Measurements from ENCODE around the gene DYRK1B.
A peak's percentile ranks its signal among the peaks of the same experiment; 100 is the strongest.

Gene DYRK1B

DNA sequence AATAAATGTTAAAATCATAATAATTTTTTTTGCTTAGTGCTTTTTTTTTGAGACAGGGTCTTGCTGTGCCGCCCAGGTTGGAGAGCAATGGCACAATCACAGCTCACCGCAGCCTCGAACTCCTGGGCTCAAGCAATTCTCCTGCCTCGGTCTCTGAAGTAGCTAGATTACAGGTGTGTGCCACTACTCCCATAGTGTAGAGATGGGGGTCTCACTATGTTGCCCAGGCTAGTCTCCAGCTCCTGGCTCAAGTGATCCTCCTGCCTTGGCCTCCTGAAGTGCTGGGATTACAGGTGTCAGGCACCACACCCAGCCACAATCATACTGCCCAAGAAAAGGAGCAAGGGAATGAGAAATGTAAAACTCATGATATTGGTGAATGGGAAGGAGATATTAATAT, 7.1 kb upstream of the DYRK1B start:
- DNase-seq: no peak
- Histone ChIP-seq H3K36me3 (ENCODE audit: control insufficient read depth, insufficient read depth, low read length) (peaks cover 20% of the 10 kb centered on the region), H3K27ac (ENCODE audit: low read depth, low read length) (no peak overlapping the region)

DNA sequence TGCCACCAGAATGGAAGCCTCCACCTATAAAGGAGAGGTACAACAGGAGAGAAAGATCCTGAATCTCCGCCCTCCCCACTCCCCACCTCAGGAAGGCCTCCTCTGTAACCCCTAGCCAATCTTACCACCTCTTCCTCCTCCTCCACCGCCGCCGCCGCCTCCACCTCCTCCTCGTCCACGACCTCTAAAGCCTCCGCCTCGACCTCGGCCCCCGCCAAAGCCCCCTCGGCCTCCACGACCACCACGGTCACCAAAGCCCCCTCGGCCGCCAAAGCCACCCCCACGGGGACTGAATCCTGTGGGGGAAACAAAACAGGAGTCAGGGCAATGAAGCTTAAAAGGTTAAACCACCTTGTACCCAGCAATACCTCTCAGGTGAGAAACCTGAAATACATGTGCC, 6.5 kb upstream of the DYRK1B start:
- H3K27ac ChIP-seq (ENCODE audit: low read depth, low read length): no peak overlapping the region
- no peak overlapping the region for H4K5ac ChIP-seq (ENCODE audit: low read length)
- H3K56ac ChIP-seq (ENCODE audit: low read length): no peak overlapping the region
- peaks cover 68% of the 10 kb centered on the region for H3K79me2 ChIP-seq (ENCODE audit: control insufficient read depth, insufficient read depth, low read length)
- peaks cover 9% of the 10 kb centered on the region for H3K4me1 ChIP-seq (ENCODE audit: control insufficient read depth, low read depth, low read length)
- no peak overlapping the region for H2BK120ac ChIP-seq (ENCODE audit: low read depth, low read length)
- no peak overlapping the region for H3K18ac ChIP-seq (ENCODE audit: low read length)
- WGBS (ENCODE audit: extremely low coverage, insufficient coverage, low lambda C conversion rate): no CpG with 5 or more reads among the region's 17 CpGs
- H2BK5ac ChIP-seq (ENCODE audit: low read length): no peak overlapping the region
- no peak overlapping the region for H2AK5ac ChIP-seq (ENCODE audit: low read length)
- peaks cover 20% of the 10 kb centered on the region for H3K36me3 ChIP-seq (ENCODE audit: control insufficient read depth, insufficient read depth, low read length)
- no peak for DNase-seq
- no peak overlapping the region for H4K8ac ChIP-seq (ENCODE audit: low read depth, low read length)
- no peak overlapping the region for H3K9ac ChIP-seq (ENCODE audit: low read length)
- H3K79me1 ChIP-seq (ENCODE audit: low read length): peaks cover 22% of the 10 kb centered on the region
- H3K23ac ChIP-seq (ENCODE audit: low read length): no peak overlapping the region
- no peak overlapping the region for H3K4me2 ChIP-seq (ENCODE audit: low read length)
- no peaks in the 10 kb centered on the region for H3K27me3 ChIP-seq (ENCODE audit: insufficient read depth, low read length, poor library complexity)
- H3K4ac ChIP-seq (ENCODE audit: low read depth, low read length): no peak overlapping the region
- H3K4me3 ChIP-seq (ENCODE audit: low read length): no peak overlapping the region
- H2BK15ac ChIP-seq (replicated peaks; ENCODE audit: low read depth): no peak overlapping the region

More for the DNA sequence above, 7.1 kb upstream of the DYRK1B start:
- Histone ChIP-seq H3K4ac (ENCODE audit: low read depth, low read length) (no peak overlapping the region), H3K79me2 (ENCODE audit: control insufficient read depth, insufficient read depth, low read length) (peaks cover 73% of the 10 kb centered on the region), H3K27me3 (ENCODE audit: insufficient read depth, low read length, poor library complexity) (no peaks in the 10 kb centered on the region), H2AK5ac (ENCODE audit: low read length) (no peak overlapping the region), H3K23ac (ENCODE audit: low read length) (no peak overlapping the region), H4K8ac (ENCODE audit: low read depth, low read length) (no peak overlapping the region), H4K5ac (ENCODE audit: low read length) (no peak overlapping the region), H3K56ac (ENCODE audit: low read length) (no peak overlapping the region), H3K4me2 (ENCODE audit: low read length) (no peak overlapping the region), H3K18ac (ENCODE audit: low read length) (no peak overlapping the region), H3K9ac (ENCODE audit: low read length) (no peak overlapping the region), H3K4me3 (ENCODE audit: low read length) (no peak overlapping the region), H2BK15ac (replicated peaks; ENCODE audit: low read depth) (no peak overlapping the region), H2BK120ac (ENCODE audit: low read depth, low read length) (no peak overlapping the region), H3K79me1 (ENCODE audit: low read length) (peaks cover 22% of the 10 kb centered on the region), H3K4me1 (ENCODE audit: control insufficient read depth, low read depth, low read length) (peaks cover 9% of the 10 kb centered on the region), H2BK5ac (ENCODE audit: low read length) (no peak overlapping the region)
- no CpG with 5 or more reads among the region's 4 CpGs for WGBS (ENCODE audit: extremely low coverage, insufficient coverage, low lambda C conversion rate)

DNA sequence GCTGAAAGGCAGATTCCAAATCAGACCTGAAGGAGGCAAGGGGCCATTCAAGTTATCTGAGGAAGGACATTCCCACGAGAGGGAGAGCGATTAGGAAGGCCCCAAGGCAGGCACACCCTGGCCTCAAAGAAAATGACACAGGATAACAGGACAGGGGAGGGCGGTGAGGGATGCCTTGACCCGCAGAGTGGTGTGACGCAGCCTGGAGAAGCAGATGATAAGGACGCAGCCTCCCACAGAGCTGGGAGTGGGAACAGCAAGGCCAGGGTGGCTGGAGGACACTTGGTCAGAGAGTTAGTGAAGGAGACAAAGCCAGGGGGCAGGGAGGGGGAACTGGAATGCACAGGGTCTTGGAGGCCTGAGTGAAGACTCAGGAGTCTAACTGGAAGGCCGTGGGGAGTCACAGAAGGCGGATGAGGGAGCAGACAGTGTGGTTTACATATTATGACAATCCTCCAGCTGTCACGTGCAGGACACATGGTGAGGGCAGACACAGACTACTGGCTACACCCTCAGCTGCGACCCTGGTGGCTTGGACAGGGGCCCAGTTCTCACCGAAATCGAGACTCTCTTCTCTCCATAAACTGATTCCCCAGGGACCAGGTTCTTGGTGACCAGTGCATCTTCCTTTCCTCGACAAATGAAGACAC, 5.8 kb upstream of the DYRK1B start:
- Histone ChIP-seq H3K4me3 (ENCODE audit: low read length) (no peak overlapping the region), H3K27ac (ENCODE audit: low read depth, low read length) (no peak overlapping the region), H3K4me1 (ENCODE audit: control insufficient read depth, low read depth, low read length) (peaks cover 6% of the 10 kb centered on the region), H3K27me3 (ENCODE audit: insufficient read depth, low read length, poor library complexity) (no peaks in the 10 kb centered on the region), H3K9ac (ENCODE audit: low read length) (no peak overlapping the region), H3K56ac (ENCODE audit: low read length) (no peak overlapping the region), H3K4me2 (ENCODE audit: low read length) (no peak overlapping the region), H3K18ac (ENCODE audit: low read length) (no peak overlapping the region), H4K8ac (ENCODE audit: low read depth, low read length) (no peak overlapping the region), H2BK15ac (replicated peaks; ENCODE audit: low read depth) (no peak overlapping the region), H3K23ac (ENCODE audit: low read length) (no peak overlapping the region), H3K4ac (ENCODE audit: low read depth, low read length) (no peak overlapping the region), H2BK120ac (ENCODE audit: low read depth, low read length) (no peak overlapping the region), H2AK5ac (ENCODE audit: low read length) (no peak overlapping the region), H4K5ac (ENCODE audit: low read length) (no peak overlapping the region), H3K36me3 (ENCODE audit: control insufficient read depth, insufficient read depth, low read length) (peaks cover 20% of the 10 kb centered on the region), H3K79me2 (ENCODE audit: control insufficient read depth, insufficient read depth, low read length) (peaks cover 61% of the 10 kb centered on the region), H2BK5ac (ENCODE audit: low read length) (no peak overlapping the region), H3K79me1 (ENCODE audit: low read length) (peaks cover 19% of the 10 kb centered on the region)
- DNase-seq: no peak
- WGBS (ENCODE audit: extremely low coverage, insufficient coverage, low lambda C conversion rate): no CpG with 5 or more reads among the region's 13 CpGs

DNA sequence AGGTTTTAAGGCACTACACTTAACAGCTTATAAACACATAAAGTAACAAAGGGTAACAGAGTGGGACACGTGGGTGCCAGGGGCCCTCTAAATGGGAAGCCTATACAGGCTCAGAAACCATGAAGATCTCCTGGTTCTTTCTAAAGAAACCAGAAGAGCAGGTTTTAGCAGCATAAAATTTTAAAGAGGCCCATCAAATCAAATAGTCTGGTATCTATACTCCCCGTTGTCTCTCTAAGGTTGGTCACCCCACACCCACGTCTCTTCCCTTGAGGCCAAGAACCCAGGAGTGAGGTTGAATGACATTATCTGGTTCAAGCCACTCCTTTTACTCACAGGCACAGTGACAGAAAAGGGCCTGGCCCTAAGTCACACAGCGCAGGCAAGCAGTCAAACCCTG, 4.6 kb upstream of the DYRK1B start:
- no peak overlapping the region for H2AK5ac ChIP-seq (ENCODE audit: low read length)
- H2BK120ac ChIP-seq (ENCODE audit: low read depth, low read length): no peak overlapping the region
- no peak overlapping the region for H3K9ac ChIP-seq (ENCODE audit: low read length)
- H3K79me1 ChIP-seq (ENCODE audit: low read length): peaks cover 16% of the 10 kb centered on the region
- H3K27ac ChIP-seq (ENCODE audit: low read depth, low read length): no peak overlapping the region
- H2BK15ac ChIP-seq (replicated peaks; ENCODE audit: low read depth): no peak overlapping the region
- no CpG with 5 or more reads among the region's 4 CpGs for WGBS (ENCODE audit: extremely low coverage, insufficient coverage, low lambda C conversion rate)
- H3K79me2 ChIP-seq (ENCODE audit: control insufficient read depth, insufficient read depth, low read length): peaks cover 49% of the 10 kb centered on the region
- DNase-seq: no peak
- H3K18ac ChIP-seq (ENCODE audit: low read length): no peak overlapping the region
- no peak overlapping the region for H2BK5ac ChIP-seq (ENCODE audit: low read length)
- H3K36me3 ChIP-seq (ENCODE audit: control insufficient read depth, insufficient read depth, low read length): peaks cover 20% of the 10 kb centered on the region
- no peaks in the 10 kb centered on the region for H3K27me3 ChIP-seq (ENCODE audit: insufficient read depth, low read length, poor library complexity)
- no peak overlapping the region for H3K23ac ChIP-seq (ENCODE audit: low read length)
- H4K5ac ChIP-seq (ENCODE audit: low read length): no peak overlapping the region
- H3K4me2 ChIP-seq (ENCODE audit: low read length): no peak overlapping the region
- no peak overlapping the region for H4K8ac ChIP-seq (ENCODE audit: low read depth, low read length)
- H3K56ac ChIP-seq (ENCODE audit: low read length): no peak overlapping the region
- H3K4me3 ChIP-seq (ENCODE audit: low read length): no peak overlapping the region
- H3K4ac ChIP-seq (ENCODE audit: low read depth, low read length): no peak overlapping the region
- H3K4me1 ChIP-seq (ENCODE audit: control insufficient read depth, low read depth, low read length): no peaks in the 10 kb centered on the region

DNA sequence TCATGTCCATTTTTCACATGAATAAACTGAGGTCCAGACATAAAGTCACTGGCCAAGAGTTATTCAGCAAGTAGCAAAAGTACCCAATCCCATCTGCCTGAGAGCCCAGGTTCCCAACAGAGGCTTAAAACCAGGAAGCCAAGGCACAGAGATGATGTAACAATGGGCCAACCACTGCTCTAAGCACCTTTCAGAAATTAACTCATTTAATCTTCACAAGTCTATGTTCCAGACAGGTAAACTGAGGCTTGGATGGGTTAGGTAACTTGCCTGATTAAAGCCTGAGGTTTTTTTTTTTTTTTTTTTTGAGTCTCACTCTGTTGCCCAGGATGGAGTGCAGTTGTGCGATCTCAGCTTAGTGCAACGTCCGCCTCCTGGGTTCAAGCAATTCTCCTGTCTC, 4.0 kb upstream of the DYRK1B start:
- Histone ChIP-seq H3K79me1 (ENCODE audit: low read length) (peaks cover 15% of the 10 kb centered on the region), H3K18ac (ENCODE audit: low read length) (no peak overlapping the region), H3K4me1 (ENCODE audit: control insufficient read depth, low read depth, low read length) (no peaks in the 10 kb centered on the region), H3K27me3 (ENCODE audit: insufficient read depth, low read length, poor library complexity) (no peaks in the 10 kb centered on the region), H2BK120ac (ENCODE audit: low read depth, low read length) (no peak overlapping the region), H3K56ac (ENCODE audit: low read length) (no peak overlapping the region), H4K5ac (ENCODE audit: low read length) (no peak overlapping the region), H3K4ac (ENCODE audit: low read depth, low read length) (no peak overlapping the region), H4K8ac (ENCODE audit: low read depth, low read length) (no peak overlapping the region), H2AK5ac (ENCODE audit: low read length) (no peak overlapping the region), H2BK5ac (ENCODE audit: low read length) (no peak overlapping the region), H3K4me2 (ENCODE audit: low read length) (no peak overlapping the region), H3K9ac (ENCODE audit: low read length) (no peak overlapping the region), H3K27ac (ENCODE audit: low read depth, low read length) (no peak overlapping the region), H3K4me3 (ENCODE audit: low read length) (no peak overlapping the region), H3K79me2 (ENCODE audit: control insufficient read depth, insufficient read depth, low read length) (peaks cover 43% of the 10 kb centered on the region), H2BK15ac (replicated peaks; ENCODE audit: low read depth) (no peak overlapping the region), H3K23ac (ENCODE audit: low read length) (no peak overlapping the region), H3K36me3 (ENCODE audit: control insufficient read depth, insufficient read depth, low read length) (peaks cover 20% of the 10 kb centered on the region)
- no CpG with 5 or more reads among the region's 3 CpGs for WGBS (ENCODE audit: extremely low coverage, insufficient coverage, low lambda C conversion rate)
- no peak for DNase-seq

DNA sequence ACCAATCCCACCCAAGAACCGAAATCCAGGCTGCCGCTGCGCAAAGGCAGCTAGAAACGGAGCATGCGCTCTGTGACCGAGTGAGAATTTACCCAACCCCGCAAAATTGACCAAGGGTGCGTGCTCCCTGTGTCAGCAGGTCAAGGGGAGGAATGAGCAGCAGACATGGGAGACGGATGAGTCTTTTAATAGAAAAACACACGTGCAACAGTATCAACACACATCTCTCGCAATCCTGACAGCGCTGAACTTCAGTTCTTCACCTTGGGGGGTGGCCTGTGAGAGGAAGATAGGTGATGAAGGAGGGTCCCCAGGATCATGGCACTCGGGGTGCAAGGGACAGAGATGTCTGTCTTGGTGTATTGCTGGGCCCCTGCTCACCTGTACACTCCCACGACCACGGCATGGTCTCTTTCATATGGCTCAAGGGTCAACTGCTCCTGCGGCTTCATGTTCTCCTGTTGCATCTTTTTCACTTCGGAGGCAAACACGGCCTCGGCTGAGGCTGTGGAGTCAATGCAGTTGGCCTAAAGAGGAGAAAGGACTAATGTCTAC, 402 bp upstream of the DYRK1B start:
- H3K79me2 ChIP-seq (ENCODE audit: control insufficient read depth, insufficient read depth, low read length): peaks cover 11% of the 10 kb centered on the region
- no peak overlapping the region for H2AK5ac ChIP-seq (ENCODE audit: low read length)
- H3K4me1 ChIP-seq (ENCODE audit: control insufficient read depth, low read depth, low read length): no peaks in the 10 kb centered on the region
- H3K79me1 ChIP-seq (ENCODE audit: low read length): peaks cover 14% of the 10 kb centered on the region
- no peak overlapping the region for H4K5ac ChIP-seq (ENCODE audit: low read length)
- no CpG with 5 or more reads among the region's 19 CpGs for WGBS (ENCODE audit: extremely low coverage, insufficient coverage, low lambda C conversion rate)
- H3K27ac ChIP-seq (ENCODE audit: low read depth, low read length): no peak overlapping the region
- no peak overlapping the region for H3K4me3 ChIP-seq (ENCODE audit: low read length)
- no peak for DNase-seq
- peak overlapping the region; percentile 38 for H3K9ac ChIP-seq (ENCODE audit: low read length)
- no peak overlapping the region for H3K4ac ChIP-seq (ENCODE audit: low read depth, low read length)
- H2BK15ac ChIP-seq (replicated peaks; ENCODE audit: low read depth): no peak overlapping the region
- H4K8ac ChIP-seq (ENCODE audit: low read depth, low read length): no peak overlapping the region
- no peak overlapping the region for H2BK120ac ChIP-seq (ENCODE audit: low read depth, low read length)
- H3K23ac ChIP-seq (ENCODE audit: low read length): no peak overlapping the region
- no peaks in the 10 kb centered on the region for H3K27me3 ChIP-seq (ENCODE audit: insufficient read depth, low read length, poor library complexity)
- no peak overlapping the region for H2BK5ac ChIP-seq (ENCODE audit: low read length)
- peak overlapping the region; percentile 39 for H3K56ac ChIP-seq (ENCODE audit: low read length)
- H3K36me3 ChIP-seq (ENCODE audit: control insufficient read depth, insufficient read depth, low read length): peaks cover 20% of the 10 kb centered on the region
- no peak overlapping the region for H3K4me2 ChIP-seq (ENCODE audit: low read length)
- H3K18ac ChIP-seq (ENCODE audit: low read length): no peak overlapping the region

Data from mesendoderm (in vitro differentiated cells).